Hematopoietic multipotent progenitor cell (in vitro differentiated cells): Measurements from ENCODE around the gene KIAA1328. TPM values are rescaled to one million over a fixed set of nuclear protein-coding genes. Genes with fewer than 3 reads are reported as not detected.
"Not testable (repeated sequence)": the region's sequence is repeated elsewhere in the genome, so short reads cannot be mapped to it uniquely, and the experiment has no call there.

ENCODE experiments used
- DNase-seq, 3 donors: peaks; one replicate each; pipeline ENCODE4 v3.0.0-alpha.2; 2011 to 2015; ENCODE audit warnings: low read depth in 2 of 3, low spot score in 2 of 3
- total RNA-seq: library from RNA; depleted of rRNA; stranded (reverse); fragments of >200 nt; gene quantifications from one replicate; pipeline ENCODE4 v1.2.3, GENCODE V29; 2012

KIAA1328 gene
- total RNA-seq: 8.9 TPM

- DNase-seq: peak; percentile 73 to 97 (median 94)
Observed at GRCh38 chr18:36828630-36829361, at the start of gene KIAA1328, which contains the start of gene TPGS2. Gene KIAA1328 (plus strand): TSS chr18:36829127. CDS start chr18:36829139, 12 bp downstream. Gene TPGS2 (minus strand): TSS chr18:36829002. CDS start chr18:36828767, 235 bp downstream.

DNA sequence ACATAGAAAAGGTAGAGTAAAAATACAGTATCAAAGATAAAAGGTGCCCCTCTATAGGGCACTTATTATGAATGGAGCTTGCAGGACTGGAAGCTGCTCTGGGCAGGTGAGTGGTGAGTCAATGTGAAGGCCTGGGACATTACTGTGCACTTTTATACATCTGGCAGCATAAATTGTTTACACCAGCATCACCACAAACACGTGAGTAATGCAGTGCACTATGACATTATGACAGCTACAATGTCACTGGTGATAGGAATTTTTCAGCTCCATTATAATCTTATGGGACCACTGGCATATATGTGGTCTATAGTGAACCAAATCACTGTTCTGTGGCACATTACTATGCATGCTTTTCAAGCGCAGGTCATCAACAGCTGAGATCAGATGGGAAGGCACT, 48.2 kb upstream of the KIAA1328 start:
- no peak for DNase-seq

- DNase-seq: no peak
Observed at GRCh38 chr18:36782710-36783109, 46.2 kb upstream of the KIAA1328 start.

DNA sequence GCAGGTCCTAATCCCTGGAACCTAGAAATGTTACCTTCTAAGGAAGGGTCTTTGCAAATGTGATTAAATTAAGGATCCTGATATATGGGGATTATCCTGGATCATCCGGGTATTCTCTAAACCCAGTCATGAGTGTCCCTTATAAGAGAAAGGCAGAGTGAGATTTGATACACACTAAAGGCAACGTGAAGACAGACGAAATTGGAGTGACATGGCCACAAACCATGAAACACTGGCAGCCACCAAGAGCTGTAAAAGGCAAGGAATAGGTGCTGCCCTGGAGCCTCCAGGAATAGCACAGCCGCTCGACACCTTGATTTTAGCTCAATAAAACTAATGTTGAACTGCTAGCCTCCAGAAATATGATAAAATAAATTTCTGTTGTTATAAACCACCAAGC, 45.1 kb upstream of the KIAA1328 start:
- DNase-seq: no peak

DNA sequence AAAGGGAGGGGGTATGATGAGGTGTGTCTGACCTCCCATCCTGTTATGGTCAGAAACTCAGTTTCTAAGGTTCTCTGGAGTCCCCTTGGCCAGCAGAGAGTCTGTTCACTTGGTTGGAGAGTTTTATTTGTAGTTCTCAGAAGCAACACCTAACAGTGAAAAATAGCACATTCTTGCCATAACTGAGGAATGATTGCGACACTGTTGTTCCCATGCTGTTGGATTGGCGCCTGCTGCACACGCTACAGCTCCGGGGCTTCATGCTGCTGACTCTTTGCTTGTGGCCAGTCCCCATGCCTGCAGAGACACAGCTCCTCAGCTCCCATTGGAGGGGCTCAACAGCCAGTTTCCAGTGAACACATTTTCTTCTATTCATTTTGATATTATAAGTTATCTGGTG, 42.2 kb upstream of the KIAA1328 start:
- DNase-seq: no peak

- DNase-seq: no peak
Observed at GRCh38 chr18:36792634-36793283, 36.2 kb upstream of the KIAA1328 start.

- DNase-seq: no peak
Observed at GRCh38 chr18:36798738-36799473, 30.0 kb upstream of the KIAA1328 start.

DNA sequence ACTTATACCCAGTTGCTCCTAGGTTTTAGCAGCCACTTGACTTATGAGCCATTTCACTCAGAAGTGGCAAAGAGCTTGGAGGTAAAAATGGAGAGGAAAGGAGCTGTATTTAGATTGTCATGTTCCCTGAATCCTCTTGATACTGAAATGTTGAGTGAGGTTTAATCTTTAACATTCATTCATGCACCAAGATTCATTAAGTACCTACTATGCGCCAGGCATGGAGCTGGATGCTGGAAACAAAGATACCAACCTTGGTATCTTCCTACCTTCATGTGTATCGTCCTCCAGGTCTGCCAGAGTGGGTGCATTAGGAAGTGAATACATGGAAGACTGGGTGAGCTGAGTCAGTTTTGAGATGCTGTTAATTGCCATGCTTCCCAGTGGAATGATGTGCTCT, 23.8 kb upstream of the KIAA1328 start:
- DNase-seq: no peak

DNA sequence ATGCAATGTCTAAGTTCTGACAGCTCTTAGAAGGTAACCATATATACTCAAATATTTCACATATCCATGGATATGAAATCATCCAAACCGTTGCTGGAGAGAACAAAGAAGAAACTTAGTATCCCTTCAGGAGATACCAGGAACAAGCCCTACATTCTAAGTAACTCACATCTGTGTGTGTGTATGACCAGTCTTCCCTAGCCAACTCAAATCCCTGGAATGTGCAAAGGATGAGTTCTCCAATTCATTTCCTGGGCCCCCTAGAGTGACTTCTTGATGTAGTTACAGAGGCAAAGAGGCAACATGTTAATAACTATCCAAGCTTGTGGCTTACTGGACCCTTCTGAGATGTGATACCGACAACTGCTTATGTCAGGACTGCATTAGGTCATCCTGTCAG, 20.2 kb upstream of the KIAA1328 start:
- no peak for DNase-seq

DNA sequence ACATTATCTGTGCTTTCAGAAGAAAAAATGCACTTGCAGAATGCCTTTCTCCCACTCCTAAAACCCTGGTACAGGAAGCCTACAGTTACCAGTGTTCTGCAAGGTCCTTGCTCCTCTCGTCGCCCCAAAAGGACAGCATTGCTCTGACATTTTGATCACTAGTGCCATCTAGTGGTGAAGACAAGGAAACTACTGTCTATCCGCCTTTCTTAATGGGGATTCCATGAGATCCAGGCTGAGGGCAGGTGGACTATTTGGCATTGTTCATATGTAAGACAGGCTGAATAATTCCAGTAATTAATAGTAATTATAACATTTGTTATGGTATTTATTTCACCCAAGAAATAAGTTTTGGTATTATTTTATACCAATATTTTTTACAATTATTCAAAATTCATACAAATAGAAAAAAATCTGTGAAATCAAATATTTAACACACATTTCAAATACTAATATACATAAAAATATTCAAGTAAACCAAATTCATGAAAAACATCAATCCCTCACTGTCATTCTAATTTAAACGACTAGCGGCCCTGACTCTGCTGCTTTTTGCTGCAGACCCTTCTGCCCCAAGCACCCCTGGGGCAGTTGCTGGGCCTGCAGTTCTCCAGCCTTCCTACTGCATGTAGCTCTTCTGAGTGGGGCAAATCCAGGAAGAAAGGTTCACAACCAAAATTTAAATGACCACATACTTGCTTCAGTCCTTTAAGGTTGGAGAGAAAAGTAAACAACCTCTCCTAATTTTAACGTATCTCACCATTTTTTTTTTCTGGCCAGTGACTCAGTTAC, 19.1 kb upstream of the KIAA1328 start:
- peak; percentile 23 to 74 (median 55) for DNase-seq

- DNase-seq: no peak
Observed at GRCh38 chr18:36811430-36811829, 17.5 kb upstream of the KIAA1328 start.

DNA sequence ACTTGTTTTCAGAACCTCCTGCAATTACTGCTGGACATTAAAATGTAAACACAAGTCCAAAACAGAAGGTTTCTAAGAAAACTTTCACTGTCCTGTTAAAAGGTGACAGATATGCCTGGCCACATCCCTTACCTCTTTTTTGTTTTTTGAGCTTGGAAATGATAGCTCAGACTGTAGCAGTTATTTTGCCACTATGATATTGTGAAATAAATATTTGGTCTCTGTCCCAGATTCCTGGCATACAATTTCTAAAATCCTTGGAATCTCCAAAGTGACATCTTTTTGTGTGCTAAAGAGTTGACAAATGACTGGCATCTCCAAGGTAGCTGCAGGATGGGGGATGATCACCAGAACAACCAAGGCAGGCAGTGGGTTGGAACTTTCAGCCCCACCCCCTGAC, 17.0 kb upstream of the KIAA1328 start:
- no peak for DNase-seq

- no peak for DNase-seq
Observed at GRCh38 chr18:36812678-36813077, 16.2 kb upstream of the KIAA1328 start.

DNA sequence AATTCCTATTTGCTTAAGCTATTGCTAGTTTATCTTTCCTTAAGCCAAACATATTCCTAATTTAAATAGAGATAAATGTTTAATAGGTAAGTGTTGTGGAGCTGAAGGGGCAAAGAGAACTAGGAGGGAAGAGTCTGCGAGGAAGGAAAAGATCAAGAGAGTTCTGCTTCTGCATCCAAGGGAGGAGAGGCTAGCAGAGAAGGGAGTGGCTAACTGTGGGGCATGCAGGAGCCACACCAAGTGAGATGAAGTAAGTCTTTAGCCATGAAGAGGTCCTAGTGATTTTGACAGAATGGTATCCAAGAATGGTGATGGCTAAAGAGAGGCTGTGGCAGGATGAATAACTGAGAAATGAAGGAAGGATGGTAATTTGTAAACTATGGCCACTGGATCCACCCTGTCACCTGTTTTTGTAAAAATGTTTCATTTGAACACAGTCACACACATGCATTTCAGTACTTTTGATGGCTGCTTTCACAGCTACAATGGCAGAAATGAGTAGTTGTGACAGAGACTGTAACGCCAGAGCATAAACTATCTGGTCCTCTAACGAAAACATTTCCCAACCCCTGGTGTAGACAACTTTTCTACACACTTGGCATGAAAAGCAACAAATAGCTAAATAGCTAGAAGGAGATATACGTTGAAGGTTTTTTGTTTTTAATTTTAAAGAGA, 15.7 kb upstream of the KIAA1328 start:
- DNase-seq: no peak

GRCh38 chr18:36813824-36814223, 15.1 kb upstream of the KIAA1328 start:
- no peak for DNase-seq

DNA sequence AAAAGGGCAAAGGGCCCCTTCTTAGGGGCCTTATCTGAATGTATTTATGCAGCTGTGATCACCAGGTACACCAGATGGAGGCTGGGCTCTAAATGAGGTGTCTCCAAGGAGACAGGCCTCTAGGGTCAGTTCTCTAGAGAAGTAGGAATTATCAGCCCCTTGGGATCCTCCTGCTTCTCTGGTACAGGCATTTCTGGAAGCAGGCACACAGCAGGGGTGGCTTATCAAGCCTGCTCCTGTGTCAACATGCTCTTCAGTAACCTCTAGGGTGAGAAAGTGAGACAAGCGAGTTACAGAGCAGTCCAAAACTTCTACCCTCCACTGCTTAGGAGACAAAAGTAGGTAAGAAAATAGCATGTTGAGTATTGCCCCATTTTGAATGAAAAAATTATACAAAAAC, 13.9 kb upstream of the KIAA1328 start:
- no peak for DNase-seq

DNA sequence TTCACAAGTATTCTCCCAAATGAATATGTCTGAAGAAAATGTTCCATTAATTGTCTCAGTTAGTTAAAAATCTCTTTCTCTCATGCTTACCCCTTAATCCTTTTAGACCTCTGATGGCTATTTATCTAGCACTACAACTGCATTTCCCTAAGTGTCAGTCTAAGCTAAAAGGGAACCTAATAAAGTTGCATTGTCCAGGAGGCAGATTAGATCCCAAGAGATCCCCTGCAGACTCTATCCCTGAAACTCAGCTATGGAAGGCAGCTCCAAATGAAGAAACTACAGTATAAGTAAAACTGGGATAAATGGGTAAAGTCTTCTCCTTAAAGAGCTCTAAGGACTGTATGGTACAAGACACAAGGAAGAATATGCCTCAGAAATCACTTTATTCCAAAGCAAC, 12.8 kb upstream of the KIAA1328 start:
- not testable (repeated sequence) for DNase-seq

GRCh38 chr18:36817039-36817438, 11.9 kb upstream of the KIAA1328 start:
- no peak for DNase-seq

- DNase-seq: no peak
Observed at GRCh38 chr18:36818652-36819051, 10.3 kb upstream of the KIAA1328 start.

DNA sequence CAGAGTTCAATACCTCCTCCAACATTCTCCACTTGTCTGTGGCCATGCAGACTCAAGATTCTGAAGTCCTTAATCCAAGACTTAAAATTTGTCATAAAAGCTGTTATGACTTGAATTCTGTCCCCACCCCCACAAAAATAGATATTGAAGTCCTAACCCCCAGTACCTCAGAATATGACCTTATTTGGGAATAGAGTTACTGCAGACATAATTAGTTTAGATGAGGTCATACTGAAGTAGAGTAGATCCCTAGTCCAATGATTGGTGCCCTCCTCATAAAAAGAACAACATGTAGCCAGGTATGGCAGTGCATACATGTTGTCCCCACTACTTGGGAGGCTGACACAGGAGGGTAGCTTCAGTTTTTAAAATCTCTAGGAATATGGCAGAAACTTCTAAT, 9.3 kb upstream of the KIAA1328 start:
- no peak for DNase-seq
